Parathyroid adenoma (tissue), 2 donors: ENCODE data around the gene ATP1B2.

Experiments
- H2AFZ ChIP-seq: fragments of 300-600 bp; sonication (generic); one replicate; pipeline ENCODE4 v1.7.0; 2017; ENCODE audit warnings: antibody characterized with exemption, mild to moderate bottlenecking
- H3K27ac ChIP-seq: fragments of 300-600 bp; sonication (generic); one replicate; pipeline ENCODE4 v1.7.0; 2017
- H3K27me3 ChIP-seq: fragments of 300-600 bp; sonication (generic); one replicate; pipeline ENCODE4 v1.7.0; 2017; ENCODE audit warnings: low read length; ENCODE audit not compliant: control insufficient read depth, insufficient read depth
- H3K36me3 ChIP-seq: fragments of 300-600 bp; sonication (generic); one replicate; pipeline ENCODE4 v1.7.0; 2017; ENCODE audit warnings: low read length; ENCODE audit not compliant: control insufficient read depth, insufficient read depth
- H3K4me1 ChIP-seq: fragments of 300-600 bp; sonication (generic); one replicate; pipeline ENCODE4 v1.7.0; 2017; ENCODE audit warnings: control low read depth
- H3K4me2 ChIP-seq: fragments of 300-600 bp; sonication (generic); one replicate; pipeline ENCODE4 v1.7.0; 2017; ENCODE audit warnings: low read length
- H3K4me3 ChIP-seq: fragments of 300-600 bp; sonication (generic); one replicate; pipeline ENCODE4 v1.7.0; 2017; ENCODE audit warnings: low read depth, low read length
- H3K79me2 ChIP-seq: fragments of 300-600 bp; sonication (generic); one replicate; pipeline ENCODE4 v1.7.0; 2017; ENCODE audit warnings: control low read depth
- H3K9ac ChIP-seq: fragments of 300-600 bp; sonication (generic); one replicate; pipeline ENCODE4 v1.7.0; 2017; ENCODE audit warnings: mild to moderate bottlenecking
- H3K9me3 ChIP-seq: fragments of 300-600 bp; sonication (generic); one replicate; pipeline ENCODE4 v1.7.0; 2017; ENCODE audit warnings: low read length; ENCODE audit not compliant: control insufficient read depth
- TF ChIP-seq, protein P1 (sequence below): fragments of 300-600 bp; sonication (generic); IDR thresholded peaks from one replicate; pipeline ENCODE4 v1.7.0; 2017; ENCODE audit warnings: antibody characterized with exemption, mild to moderate bottlenecking
- donor health status: primary hyperparathyroidism.

ATP1B2 gene

DNA sequence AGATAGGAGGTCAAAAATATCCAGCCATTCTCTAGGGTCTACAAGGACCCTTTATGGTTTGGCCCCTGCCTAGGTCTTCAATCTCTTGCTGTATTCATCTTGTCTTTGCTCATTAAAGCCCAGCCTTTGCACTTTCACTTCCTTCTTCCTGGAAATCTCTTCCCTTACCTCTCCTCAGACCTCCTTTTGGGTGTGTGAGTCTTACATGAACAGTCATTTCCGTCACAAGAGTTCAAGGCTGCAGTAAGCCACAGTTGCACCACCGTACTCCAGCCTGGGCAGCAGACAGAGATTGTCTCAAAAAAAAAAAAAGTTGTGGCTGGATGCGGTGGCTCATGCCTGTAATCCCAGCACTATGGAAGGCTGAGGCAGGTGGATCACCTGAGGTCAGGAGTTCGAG, 6.0 kb upstream of the ATP1B2 start:
- Histone ChIP-seq H3K9ac (no peak overlapping the region), H3K4me3 (no peak overlapping the region), H2AFZ (no peak overlapping the region), H3K27me3 (no peaks in the 10 kb centered on the region), H3K79me2 (no peaks in the 10 kb centered on the region), H3K36me3 (no peaks in the 10 kb centered on the region), H3K4me2 (no peak overlapping the region), H3K4me1 (no peaks in the 10 kb centered on the region), H3K9me3 (no peaks in the 10 kb centered on the region), H3K27ac (no peak overlapping the region)
- TF ChIP-seq, protein P1, sequence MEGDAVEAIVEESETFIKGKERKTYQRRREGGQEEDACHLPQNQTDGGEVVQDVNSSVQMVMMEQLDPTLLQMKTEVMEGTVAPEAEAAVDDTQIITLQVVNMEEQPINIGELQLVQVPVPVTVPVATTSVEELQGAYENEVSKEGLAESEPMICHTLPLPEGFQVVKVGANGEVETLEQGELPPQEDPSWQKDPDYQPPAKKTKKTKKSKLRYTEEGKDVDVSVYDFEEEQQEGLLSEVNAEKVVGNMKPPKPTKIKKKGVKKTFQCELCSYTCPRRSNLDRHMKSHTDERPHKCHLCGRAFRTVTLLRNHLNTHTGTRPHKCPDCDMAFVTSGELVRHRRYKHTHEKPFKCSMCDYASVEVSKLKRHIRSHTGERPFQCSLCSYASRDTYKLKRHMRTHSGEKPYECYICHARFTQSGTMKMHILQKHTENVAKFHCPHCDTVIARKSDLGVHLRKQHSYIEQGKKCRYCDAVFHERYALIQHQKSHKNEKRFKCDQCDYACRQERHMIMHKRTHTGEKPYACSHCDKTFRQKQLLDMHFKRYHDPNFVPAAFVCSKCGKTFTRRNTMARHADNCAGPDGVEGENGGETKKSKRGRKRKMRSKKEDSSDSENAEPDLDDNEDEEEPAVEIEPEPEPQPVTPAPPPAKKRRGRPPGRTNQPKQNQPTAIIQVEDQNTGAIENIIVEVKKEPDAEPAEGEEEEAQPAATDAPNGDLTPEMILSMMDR, result no peak

DNA sequence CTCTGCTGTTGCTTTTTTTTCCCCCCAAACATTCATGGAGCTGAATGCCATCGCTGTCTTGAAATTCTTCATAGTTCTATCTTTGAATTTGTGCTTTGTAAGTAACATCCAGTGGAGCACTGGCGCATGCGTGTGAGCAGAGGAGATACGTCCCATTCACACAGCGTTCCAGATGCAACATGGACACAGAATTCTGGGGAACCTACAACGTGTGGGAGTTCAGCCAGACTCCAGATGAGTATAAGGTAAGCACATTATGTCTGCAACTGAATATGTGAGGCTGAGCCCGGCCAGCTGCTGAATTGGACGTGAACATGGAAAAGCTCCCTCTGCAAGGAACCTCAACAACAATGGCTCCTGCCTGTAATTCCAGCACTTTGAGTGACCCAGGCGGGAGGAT, 4.3 kb upstream of the ATP1B2 start:
- no peak overlapping the region for H2AFZ ChIP-seq
- TF ChIP-seq, protein P1, result no peak
- no peaks in the 10 kb centered on the region for H3K27me3 ChIP-seq
- H3K4me2 ChIP-seq, result no peak overlapping the region
- H3K4me1 ChIP-seq, result peaks cover 3% of the 10 kb centered on the region
- H3K79me2 ChIP-seq, result no peaks in the 10 kb centered on the region
- no peaks in the 10 kb centered on the region for H3K36me3 ChIP-seq
- no peaks in the 10 kb centered on the region for H3K9me3 ChIP-seq
- H3K27ac ChIP-seq, result no peak overlapping the region
- no peak overlapping the region for H3K9ac ChIP-seq
- no peak overlapping the region for H3K4me3 ChIP-seq

DNA sequence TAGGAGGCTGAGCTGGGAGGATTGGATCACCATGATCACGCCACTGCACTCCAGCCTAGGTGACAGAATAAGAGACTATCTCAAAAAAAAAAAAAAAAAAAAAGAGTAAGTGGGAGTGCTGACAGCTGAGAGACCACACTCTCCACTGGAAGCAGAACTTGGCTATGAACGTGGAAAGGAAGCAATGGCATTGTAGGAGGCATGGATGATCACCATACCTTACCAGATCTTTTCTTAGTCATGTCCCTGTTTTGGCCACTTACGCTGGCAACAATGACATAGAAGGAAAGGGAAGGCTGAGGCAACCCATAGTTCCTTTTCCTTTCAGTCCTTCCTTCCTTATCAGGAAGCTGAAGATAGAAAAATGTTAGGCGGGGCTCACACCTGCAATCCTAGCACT, 3.7 kb upstream of the ATP1B2 start:
- no peak overlapping the region for H3K27ac ChIP-seq
- H3K9me3 ChIP-seq, result no peaks in the 10 kb centered on the region
- H2AFZ ChIP-seq, result no peak overlapping the region
- no peak overlapping the region for H3K9ac ChIP-seq
- no peaks in the 10 kb centered on the region for H3K36me3 ChIP-seq
- H3K4me1 ChIP-seq, result peaks cover 3% of the 10 kb centered on the region
- H3K27me3 ChIP-seq, result no peaks in the 10 kb centered on the region
- no peak overlapping the region for H3K4me3 ChIP-seq
- H3K79me2 ChIP-seq, result no peaks in the 10 kb centered on the region
- TF ChIP-seq, protein P1, result no peak
- no peak overlapping the region for H3K4me2 ChIP-seq

DNA sequence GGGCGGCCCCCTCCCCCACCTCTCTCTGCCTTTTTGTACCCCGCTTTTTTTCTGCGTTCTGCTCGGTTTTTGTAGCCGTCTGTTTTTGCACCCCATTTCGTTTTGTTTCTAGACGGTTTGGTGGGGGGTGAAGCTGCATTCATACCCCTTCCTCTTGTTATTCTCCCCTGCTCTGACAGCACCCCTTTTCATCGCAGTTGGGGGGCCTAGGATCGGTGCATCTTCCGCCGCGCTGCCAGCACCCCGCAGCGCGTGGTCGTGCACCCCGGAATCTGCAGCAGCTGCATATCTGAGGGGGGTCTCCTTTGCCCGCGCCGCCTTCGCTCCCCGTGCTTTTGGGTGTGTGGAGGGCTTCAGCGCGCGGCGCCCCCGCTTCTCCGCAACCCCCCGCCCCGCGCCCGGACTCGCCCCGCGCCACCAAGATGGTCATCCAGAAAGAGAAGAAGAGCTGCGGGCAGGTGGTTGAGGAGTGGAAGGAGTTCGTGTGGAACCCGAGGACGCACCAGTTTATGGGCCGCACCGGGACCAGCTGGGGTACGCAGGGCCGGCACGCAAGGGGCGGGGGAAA, 455 bp downstream of the ATP1B2 start:
- peak overlapping the region; percentile 90 for H2AFZ ChIP-seq
- no peaks in the 10 kb centered on the region for H3K36me3 ChIP-seq
- H3K4me1 ChIP-seq, result peaks cover 3% of the 10 kb centered on the region
- peak overlapping the region; percentile 45 for H3K4me3 ChIP-seq
- H3K79me2 ChIP-seq, result no peaks in the 10 kb centered on the region
- peak overlapping the region; percentile 90 for H3K4me2 ChIP-seq
- TF ChIP-seq, protein P1, result no peak
- H3K9ac ChIP-seq, result no peak overlapping the region
- no peak overlapping the region for H3K27ac ChIP-seq
- no peaks in the 10 kb centered on the region for H3K9me3 ChIP-seq
- no peaks in the 10 kb centered on the region for H3K27me3 ChIP-seq

DNA sequence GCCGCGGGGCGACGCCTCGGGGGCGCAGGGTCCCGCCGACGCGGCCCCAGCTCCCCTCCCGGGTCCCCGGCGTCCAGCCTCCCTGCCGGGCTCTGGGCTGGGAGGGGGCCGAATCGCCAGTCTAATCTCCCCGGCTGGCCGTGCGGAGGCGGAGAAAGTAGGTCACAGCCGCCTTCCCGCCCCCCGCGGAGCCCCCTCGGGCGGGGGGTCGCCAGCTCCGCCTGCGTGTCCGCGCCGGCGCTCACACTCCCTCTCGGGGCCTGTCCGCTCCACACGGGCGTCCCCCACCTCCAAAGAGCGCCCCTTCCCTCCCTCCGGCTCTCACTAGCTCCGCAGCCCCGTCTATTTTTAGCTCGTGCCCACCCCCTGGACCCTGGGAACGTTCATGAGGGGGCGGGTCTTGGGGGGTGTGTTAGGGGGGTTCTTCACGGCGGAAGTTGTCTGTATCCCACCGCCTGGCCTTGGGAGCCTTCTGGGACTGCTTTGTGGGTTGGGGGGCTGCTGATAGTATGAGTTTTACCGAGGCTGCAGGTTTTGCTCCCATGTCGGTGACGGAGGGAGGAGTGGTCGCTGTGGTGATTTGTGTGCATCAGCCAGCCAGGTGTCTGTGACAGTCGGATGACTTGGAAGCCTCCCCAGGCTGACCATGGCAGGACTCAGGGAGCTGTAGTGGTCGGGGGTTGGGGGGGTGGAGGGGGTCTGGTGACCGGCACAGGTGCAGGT, 1.1 kb downstream of the ATP1B2 start:
- no peaks in the 10 kb centered on the region for H3K9me3 ChIP-seq
- peak overlapping the region; percentile 90 for H3K4me2 ChIP-seq
- TF ChIP-seq, protein P1, result no peak
- peak overlapping the region; percentile 45 for H3K4me3 ChIP-seq
- peak overlapping the region; percentile 90 for H2AFZ ChIP-seq
- no peak overlapping the region for H3K9ac ChIP-seq
- H3K27ac ChIP-seq, result no peak overlapping the region
- H3K27me3 ChIP-seq, result no peaks in the 10 kb centered on the region
- peaks cover 3% of the 10 kb centered on the region for H3K4me1 ChIP-seq
- no peaks in the 10 kb centered on the region for H3K36me3 ChIP-seq
- no peaks in the 10 kb centered on the region for H3K79me2 ChIP-seq
